Astrocyte (in vitro differentiated cells and primary cell): Measurements from ENCODE around the gene CDC42EP1. TPM values are rescaled to one million over a fixed set of nuclear protein-coding genes. Genes with fewer than 3 reads are reported as not detected.

Experiments
- DNase-seq: peaks from one replicate; pipeline ENCODE4 v3.0.0-alpha.2; 2010; ENCODE audit warnings: low read depth
- FAIRE-seq: peaks from 2 replicates; lab custom pipeline; 2011; peaks lifted over from hg19 to GRCh38; lab: Jason Lieb, UNC
- H2AFZ ChIP-seq: 2 replicates; pipeline ENCODE4 v1.6.0; 2012; ENCODE audit warnings: low read depth, low read length, inconsistent platforms
- H3K27ac ChIP-seq: 2 replicates; pipeline ENCODE4 v1.5.1; 2011; ENCODE audit warnings: low read depth, low read length, inconsistent platforms
- H3K27me3 ChIP-seq: 2 replicates; pipeline ENCODE4 v1.6.0; 2011; ENCODE audit warnings: low read length, inconsistent platforms; ENCODE audit not compliant: insufficient read depth
- H3K36me3 ChIP-seq: 2 replicates; pipeline ENCODE4 v1.5.1; 2011; ENCODE audit warnings: low read length, inconsistent platforms; ENCODE audit not compliant: insufficient read depth
- H3K4me1 ChIP-seq: 2 replicates; pipeline ENCODE4 v1.5.1; 2011; ENCODE audit warnings: low read length, inconsistent platforms; ENCODE audit not compliant: insufficient read depth
- H3K4me2 ChIP-seq: 2 replicates; pipeline ENCODE4 v1.6.0; 2012; ENCODE audit warnings: low read length, inconsistent platforms
- H3K4me3 ChIP-seq: 2 replicates; pipeline ENCODE4 v1.5.1; 2011; ENCODE audit warnings: low read depth, mild to moderate bottlenecking, low read length, inconsistent platforms; ENCODE audit not compliant: insufficient read depth
- H3K79me2 ChIP-seq: 2 replicates; pipeline ENCODE4 v1.6.0; 2012; ENCODE audit warnings: mild to moderate bottlenecking, low read length, inconsistent platforms; ENCODE audit not compliant: insufficient read depth
- H3K9ac ChIP-seq: 2 replicates; pipeline ENCODE4 v1.6.0; 2012; ENCODE audit warnings: mild to moderate bottlenecking, low read length, inconsistent platforms
- H3K9me3 ChIP-seq: 2 replicates; pipeline ENCODE4 v1.5.1; 2012; ENCODE audit warnings: low read depth, mild to moderate bottlenecking, low read length, inconsistent platforms; ENCODE audit not compliant: insufficient read depth
- H4K20me1 ChIP-seq: 2 replicates; pipeline ENCODE4 v1.6.0; 2012; ENCODE audit warnings: low read length, inconsistent platforms; ENCODE audit not compliant: insufficient read depth
- H3K27ac Mint-ChIP-seq: one replicate; pipeline ENCODE4 v1.8.0; 2021; ENCODE audit warnings: mild to moderate bottlenecking, mixed read lengths; ENCODE audit not compliant: unreplicated experiment
- H3K27me3 Mint-ChIP-seq: one replicate; pipeline ENCODE4 v1.8.0; 2021; ENCODE audit warnings: low read depth, mixed read lengths; ENCODE audit not compliant: unreplicated experiment
- H3K36me3 Mint-ChIP-seq: one replicate; pipeline ENCODE4 v1.8.0; 2021; ENCODE audit warnings: low read depth, mixed read lengths; ENCODE audit not compliant: unreplicated experiment
- H3K4me1 Mint-ChIP-seq: one replicate; pipeline ENCODE4 v1.8.0; 2021; ENCODE audit warnings: low read depth, mixed read lengths; ENCODE audit not compliant: unreplicated experiment
- H3K4me3 Mint-ChIP-seq: one replicate; pipeline ENCODE4 v1.8.0; 2021; ENCODE audit warnings: mild to moderate bottlenecking, moderate library complexity, mixed read lengths; ENCODE audit not compliant: unreplicated experiment
- H3K9me3 Mint-ChIP-seq: one replicate; pipeline ENCODE4 v1.8.0; 2021; ENCODE audit warnings: mild to moderate bottlenecking, mixed read lengths; ENCODE audit not compliant: unreplicated experiment
- CTCF ChIP-seq: IDR thresholded peaks from 2 replicates; pipeline ENCODE4 v1.5.1; 2011; ENCODE audit warnings: low read depth, mild to moderate bottlenecking, inconsistent platforms, low read length, moderate library complexity; ENCODE audit not compliant: insufficient read depth
- EZH2 ChIP-seq: IDR thresholded peaks from 2 replicates; pipeline ENCODE4 v1.6.1; 2012; ENCODE audit warnings: mild to moderate bottlenecking, low read length, inconsistent platforms; ENCODE audit not compliant: insufficient read depth
- total RNA-seq: library from RNA; stranded (reverse); gene quantifications from 2 replicates; pipeline ENCODE4 v1.2.1, GENCODE V29; 2021

CDC42EP1 gene
- total RNA-seq, 1 donor from 2014 or later = 106 TPM

- Histone ChIP-seq H3K79me2 (peaks cover 41% of the 10 kb centered on the region), H3K9ac (peak within 1 kb of the TSS; percentile 80), H3K36me3 (no peaks in the 10 kb centered on the region), H3K4me1 (peaks cover 18% of the 10 kb centered on the region), H3K4me3 (peak within 1 kb of the TSS; percentile 68), H2AFZ (peak within 1 kb of the TSS; percentile 87), H3K27me3 (no peaks in the 10 kb centered on the region), H3K4me2 (peak within 1 kb of the TSS; percentile 89), H3K9me3 (no peaks in the 10 kb centered on the region), H3K27ac (no peak within 1 kb of the TSS), H4K20me1 (peaks cover 11% of the 10 kb centered on the region)
- Mint-ChIP-seq H3K9me3 (peaks cover 3% of the 10 kb centered on the region), H3K27me3 (peaks cover 3% of the 10 kb centered on the region), H3K4me3 (peak within 1 kb of the TSS; percentile 90), H3K27ac (peak within 1 kb of the TSS; percentile 3), H3K36me3 (peaks cover 9% of the 10 kb centered on the region), H3K4me1 (peaks cover 20% of the 10 kb centered on the region)
- no peak for FAIRE-seq
- TF ChIP-seq CTCF (no peak), EZH2 (no peak)
- DNase-seq = no peak
Observed at GRCh38 chr22:37519268-37520195, 40.7 kb upstream of the CDC42EP1 start, which contains the start of gene CARD10. TSS of gene CARD10 (minus strand) at chr22:37519415. CDS start at chr22:37519200, 215 bp downstream.

GRCh38 chr22:37520776-37521191 lies 39.5 kb upstream of the CDC42EP1 start:
- DNase-seq = no peak
- Histone ChIP-seq H4K20me1 (peaks cover 5% of the 10 kb centered on the region), H3K27me3 (no peaks in the 10 kb centered on the region), H3K9ac (no peak overlapping the region), H3K4me1 (peaks cover 25% of the 10 kb centered on the region), H3K4me2 (no peak overlapping the region), H3K79me2 (peaks cover 31% of the 10 kb centered on the region), H3K27ac (no peak overlapping the region), H3K4me3 (no peak overlapping the region), H3K9me3 (no peaks in the 10 kb centered on the region), H3K36me3 (no peaks in the 10 kb centered on the region), H2AFZ (no peak overlapping the region)
- H3K27ac Mint-ChIP-seq = no peak overlapping the region
- H3K27me3 Mint-ChIP-seq = peaks cover 3% of the 10 kb centered on the region
- H3K9me3 Mint-ChIP-seq = peaks cover 3% of the 10 kb centered on the region
- no peak for TF ChIP-seq EZH2
- no peak for TF ChIP-seq CTCF
- no peak overlapping the region for H3K4me3 Mint-ChIP-seq
- peaks cover 28% of the 10 kb centered on the region for H3K4me1 Mint-ChIP-seq
- FAIRE-seq = no peak
- H3K36me3 Mint-ChIP-seq = peaks cover 2% of the 10 kb centered on the region
